GM19468 (cell line): ENCODE results near the gene PIEZO2.

Experiments
- ATAC-seq: cut with Tn5 transposase; IDR thresholded peaks from one replicate; pipeline ENCODE4 v1.9.1; 2021; ENCODE audit warnings: mild to moderate bottlenecking, moderate library complexity, moderate number of reproducible peaks; ENCODE audit not compliant: unreplicated experiment; ENCODE audit errors: extremely low read depth

Gene PIEZO2

DNA sequence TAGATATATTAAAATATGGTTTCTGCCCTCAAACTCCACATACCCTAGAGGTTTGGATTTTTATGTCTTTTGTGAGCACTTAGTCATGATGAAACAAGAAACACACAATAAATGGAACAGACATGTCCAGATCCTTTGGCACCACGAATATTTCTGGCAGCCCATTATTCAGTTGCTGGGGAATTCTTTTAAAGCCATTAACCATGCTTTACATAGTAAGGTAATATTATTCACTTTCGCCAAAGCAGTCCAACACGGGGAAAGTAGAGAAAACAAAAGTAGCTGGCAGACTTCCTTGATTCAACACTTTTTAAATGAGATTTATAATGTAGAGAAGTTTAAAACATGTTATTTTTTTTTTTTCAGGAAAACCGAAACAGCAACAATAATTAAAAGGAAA, 235.4 kb downstream of the PIEZO2 start:
- no peak for ATAC-seq

DNA sequence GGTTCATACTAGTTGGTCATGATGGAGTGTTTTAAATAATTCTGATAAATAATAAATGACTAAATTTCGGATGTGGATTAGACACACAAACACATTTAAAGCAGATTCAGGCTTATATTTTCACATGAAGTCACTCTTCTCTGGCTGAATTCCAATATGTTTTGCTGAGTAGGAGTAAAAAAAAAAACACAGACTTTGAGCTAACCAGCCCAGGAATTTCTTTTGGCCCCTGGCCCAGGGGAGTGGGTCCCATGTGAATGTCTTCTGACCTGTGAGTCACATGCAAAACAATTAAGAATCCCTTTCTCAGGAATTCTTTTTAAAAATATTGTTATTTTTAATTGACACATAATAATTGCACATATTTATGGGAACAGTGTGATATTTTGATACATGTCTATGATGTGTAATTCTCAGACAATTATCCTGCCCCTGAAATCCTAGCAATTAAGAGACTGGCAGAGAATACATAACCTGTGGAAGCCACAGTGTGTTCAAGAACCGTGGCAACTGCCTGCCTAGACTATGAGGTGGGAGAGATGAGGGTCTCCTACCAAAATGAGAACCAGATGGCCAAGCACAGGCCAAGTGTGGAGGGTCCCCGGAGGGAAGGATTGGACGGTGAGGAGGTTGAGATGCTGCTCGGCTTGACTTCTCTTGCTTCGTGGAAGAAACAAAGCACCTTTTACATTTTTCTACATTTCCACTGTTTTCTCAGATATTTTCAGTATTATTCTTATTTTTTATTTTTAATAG, 236.4 kb downstream of the PIEZO2 start:
- ATAC-seq: no peak

- no peak for ATAC-seq
Observed at GRCh38 chr18:10909724-10910123, 239.6 kb downstream of the PIEZO2 start.

DNA sequence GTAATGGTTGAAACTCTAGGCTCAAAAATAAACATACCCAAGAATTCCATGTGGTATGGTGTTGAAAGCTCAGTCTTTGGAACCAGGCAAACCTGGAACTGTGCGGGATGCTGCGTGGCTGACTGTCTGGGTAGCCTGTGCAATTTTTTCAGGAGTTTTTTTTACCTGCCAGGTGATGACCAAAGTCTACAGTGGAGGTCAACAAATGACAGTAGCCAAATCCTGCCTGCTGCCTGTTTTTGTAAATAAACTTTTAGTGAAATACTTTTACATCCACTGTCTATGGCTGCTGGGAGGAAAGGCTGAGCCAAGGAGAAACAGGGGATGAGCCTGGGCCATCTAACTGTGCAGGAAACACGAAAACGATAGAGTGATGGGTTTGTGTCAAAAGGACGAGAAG, 240.6 kb downstream of the PIEZO2 start:
- ATAC-seq: no peak

- no peak for ATAC-seq
Observed at GRCh38 chr18:10907749-10908148, 241.6 kb downstream of the PIEZO2 start.

GRCh38 chr18:10901329-10901728, 248.0 kb downstream of the PIEZO2 start:
- ATAC-seq: no peak

DNA sequence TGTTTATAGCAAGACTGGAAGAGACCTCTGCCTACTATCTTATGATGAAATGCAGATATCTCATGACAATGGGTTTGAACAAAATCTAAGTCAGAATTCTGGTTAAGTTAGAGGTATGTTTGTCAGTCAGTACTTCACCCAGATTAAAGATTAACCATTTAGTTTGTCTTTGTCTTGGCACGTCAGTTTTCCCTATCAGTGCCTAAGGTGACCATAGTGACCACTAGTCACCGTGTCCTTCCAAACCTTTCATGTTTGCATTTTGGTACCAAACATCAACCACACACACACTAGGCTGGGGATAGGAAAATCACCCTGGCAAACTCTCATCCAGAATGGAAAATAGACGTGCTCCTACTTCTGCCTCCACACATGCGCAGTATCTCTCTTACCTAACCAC, 248.9 kb downstream of the PIEZO2 start:
- ATAC-seq: no peak

- ATAC-seq: no peak
Observed at GRCh38 chr18:10899481-10899880, 249.9 kb downstream of the PIEZO2 start.

DNA sequence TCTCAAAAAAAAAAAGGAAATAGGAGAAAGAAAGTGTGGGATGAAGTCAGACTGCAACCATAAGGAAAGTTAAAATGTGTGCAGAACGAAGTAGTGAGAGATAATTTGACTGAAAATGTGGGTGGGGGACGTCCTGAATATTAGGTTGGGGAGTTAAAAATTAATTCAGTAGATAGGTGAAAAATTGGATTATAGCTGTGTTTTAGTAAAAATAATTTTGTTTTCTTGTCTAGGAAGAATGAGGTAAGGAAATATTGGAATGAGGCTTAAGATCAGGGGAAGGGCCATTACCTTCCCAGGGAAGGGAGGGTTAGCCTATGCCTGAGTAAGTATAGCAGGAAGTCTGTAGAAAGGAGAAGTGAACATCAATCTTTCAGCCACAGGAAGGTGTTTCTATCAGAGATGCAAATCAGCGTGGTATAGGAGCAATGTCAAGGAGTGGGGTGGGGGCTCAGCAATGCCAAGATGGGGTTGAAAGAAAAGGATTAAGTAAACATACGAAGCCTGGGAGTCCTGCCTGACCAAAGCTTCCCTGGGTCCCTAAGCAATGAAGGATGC, 250.9 kb downstream of the PIEZO2 start:
- ATAC-seq: no peak

- ATAC-seq: no peak
Observed at GRCh38 chr18:10896851-10897250, 252.5 kb downstream of the PIEZO2 start.

DNA sequence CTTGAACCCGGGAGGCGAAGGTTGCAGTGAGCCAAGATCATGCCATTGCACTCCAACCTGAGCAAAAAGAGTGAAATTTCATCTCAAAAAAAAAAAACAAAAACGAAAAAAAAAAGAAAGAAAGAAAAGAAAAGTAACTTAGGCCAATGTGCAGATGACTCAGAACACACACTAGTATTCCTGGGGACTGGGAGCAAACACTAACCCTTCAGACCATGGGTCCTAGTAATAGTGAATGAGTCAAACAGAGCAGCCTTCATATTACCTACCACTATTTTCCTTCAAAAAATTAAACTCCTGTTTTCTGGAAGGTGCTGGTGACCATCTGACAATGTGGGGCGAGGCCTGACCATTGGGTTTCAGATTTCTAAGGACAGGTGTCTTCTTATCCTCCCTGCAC, 253.4 kb downstream of the PIEZO2 start:
- ATAC-seq: no peak

GRCh38 chr18:10894501-10894900, 254.9 kb downstream of the PIEZO2 start:
- no peak for ATAC-seq

DNA sequence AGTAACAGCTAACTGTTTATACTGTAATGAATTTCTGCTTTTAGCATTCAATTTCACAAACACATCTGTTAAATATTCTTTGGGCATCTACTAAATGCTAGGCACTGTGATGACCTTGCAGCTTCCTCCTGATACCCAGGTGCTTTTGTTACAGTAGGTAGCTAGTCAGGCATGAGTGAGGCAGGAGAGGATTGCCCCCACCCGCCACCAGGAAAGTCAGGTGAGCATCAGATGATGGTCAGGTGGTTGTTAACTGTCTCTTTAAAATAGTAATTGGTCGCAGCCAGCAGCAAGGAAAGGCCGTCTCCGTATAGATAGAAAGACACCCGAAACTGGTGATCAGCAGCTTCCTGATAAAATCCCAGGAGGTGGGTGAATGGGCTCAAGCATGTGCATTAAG, 255.6 kb downstream of the PIEZO2 start:
- ATAC-seq: no peak

GRCh38 chr18:10893196-10893595, 256.2 kb downstream of the PIEZO2 start:
- ATAC-seq: no peak

DNA sequence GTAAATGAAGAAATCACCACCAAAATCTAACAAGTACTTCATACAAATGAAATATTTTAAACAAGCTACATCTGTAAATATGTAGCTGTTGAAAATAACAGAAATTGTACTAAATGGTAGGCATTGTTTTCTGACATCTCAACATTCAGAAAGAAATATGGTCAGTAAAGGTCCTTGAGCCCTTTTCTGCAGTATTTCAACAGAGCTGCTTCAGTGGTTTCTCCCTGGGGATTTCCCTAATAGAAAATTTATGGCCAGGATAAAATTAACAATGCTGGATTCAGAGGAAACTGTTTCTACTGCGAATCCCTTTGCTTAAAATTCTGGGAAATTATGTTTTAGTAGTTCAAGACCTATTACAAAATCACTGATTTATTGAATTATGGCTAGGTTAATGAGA, 256.6 kb downstream of the PIEZO2 start:
- ATAC-seq: no peak

DNA sequence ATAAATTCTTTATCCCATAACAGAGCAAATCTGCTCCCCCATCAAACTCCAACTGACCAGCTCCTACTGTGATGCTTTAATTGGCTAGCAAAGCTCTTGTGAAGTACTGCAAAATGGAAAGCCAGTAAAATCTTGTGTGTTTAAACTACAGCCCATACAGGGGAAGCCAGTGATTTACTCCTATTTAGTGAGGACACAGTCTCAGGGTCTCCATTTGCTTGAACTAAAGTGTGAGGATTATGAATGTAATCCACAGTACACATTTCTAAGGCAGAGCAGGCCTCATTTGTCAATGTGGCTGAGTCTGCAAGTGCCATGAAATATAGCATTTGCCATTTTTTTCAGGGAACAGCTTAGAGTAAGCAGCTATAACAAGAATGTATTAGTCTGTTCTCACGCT, 259.3 kb downstream of the PIEZO2 start:
- ATAC-seq: no peak

DNA sequence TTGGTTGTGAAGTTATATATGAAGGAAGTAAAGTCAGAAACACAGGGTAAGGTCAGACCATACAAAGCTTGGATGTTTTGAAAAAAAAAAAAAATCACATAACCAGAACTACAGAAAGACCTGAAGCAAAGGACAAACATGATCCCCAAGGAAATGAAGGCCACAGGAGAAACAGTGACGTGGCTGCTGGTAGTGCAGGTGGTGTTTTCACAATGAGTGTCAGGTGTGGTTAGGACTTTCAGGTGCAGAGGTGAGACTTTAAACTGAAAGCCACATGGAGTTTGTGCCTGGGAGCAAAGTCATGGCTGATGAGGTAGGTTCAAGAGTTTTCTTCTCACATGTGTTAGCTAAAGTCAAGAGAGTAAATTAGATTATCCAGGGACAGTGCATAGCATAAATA, 270.7 kb downstream of the PIEZO2 start:
- peak; percentile 43 for ATAC-seq

GRCh38 chr18:10877987-10878386, 271.4 kb downstream of the PIEZO2 start:
- ATAC-seq: no peak

DNA sequence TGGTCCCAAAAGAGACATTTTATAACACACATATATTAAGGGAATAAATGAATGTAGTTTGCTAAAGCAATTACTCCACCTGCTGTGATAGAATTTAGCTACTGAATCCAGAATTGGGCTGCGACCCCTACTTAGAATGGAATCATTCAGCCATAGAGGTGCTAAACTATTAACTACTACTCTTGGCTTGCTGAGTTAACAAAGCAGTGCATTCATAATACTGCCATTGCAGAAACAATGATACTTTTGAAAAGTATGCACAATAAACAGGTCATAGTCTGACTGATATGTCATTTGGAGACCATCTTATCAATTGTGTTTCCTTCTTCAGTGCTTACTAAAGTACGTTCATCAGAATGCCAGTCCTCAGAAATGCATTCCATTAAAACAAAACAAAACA, 273.6 kb downstream of the PIEZO2 start:
- no peak for ATAC-seq

GRCh38 chr18:10872304-10872703, 277.1 kb downstream of the PIEZO2 start:
- no peak for ATAC-seq

GRCh38 chr18:10864722-10865121, 284.6 kb downstream of the PIEZO2 start:
- no peak for ATAC-seq

DNA sequence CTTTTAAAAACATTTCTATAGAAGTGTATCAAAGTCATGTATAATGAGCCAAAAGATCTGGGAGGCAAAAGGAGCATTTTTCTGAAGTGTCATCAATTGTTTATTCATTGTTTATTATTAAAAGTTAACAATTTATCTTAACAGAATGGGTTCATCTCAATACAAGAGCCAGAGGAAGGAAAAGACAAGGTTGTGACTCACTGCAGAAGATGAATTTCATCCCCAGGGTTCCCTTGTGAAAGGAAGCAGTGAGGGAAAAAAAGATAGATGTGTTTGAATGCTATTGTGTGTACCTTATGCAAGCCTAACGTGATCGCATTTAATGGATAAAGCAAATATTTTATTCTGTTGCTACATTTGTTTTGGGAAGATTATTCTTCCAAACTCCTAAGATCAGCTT, 286.3 kb downstream of the PIEZO2 start:
- no peak for ATAC-seq
